Liver (tissue), 9 donors: ENCODE data around the gene NCK2. TPM values are rescaled to one million over a fixed set of nuclear protein-coding genes. Genes with fewer than 3 reads are reported as not detected.

Experiments
- DNase-seq: peaks from one replicate; pipeline ENCODE4 v3.0.0-alpha.2; 2017; ENCODE audit warnings: low spot score
- H3K27ac ChIP-seq, 2 donors: one replicate each; pipeline ENCODE4 v1.7.0; 2013; ENCODE audit warnings: inconsistent platforms in 2 of 2, low read length in 2 of 2, control low read depth in 1 of 2, low read depth in 1 of 2, mild to moderate bottlenecking in 1 of 2
- H3K27me3 ChIP-seq, 4 donors: one replicate each; pipeline versions ENCODE4 v1.6.1 to v1.7.0; 2013; ENCODE audit warnings: low read length in 3 of 4, inconsistent platforms in 1 of 4, mild to moderate bottlenecking in 1 of 4, moderate library complexity in 1 of 4; ENCODE audit not compliant: control insufficient read depth in 4 of 4, insufficient read depth in 4 of 4
- H3K36me3 ChIP-seq, 4 donors: one replicate each; pipeline versions ENCODE4 v1.6.1 to v1.7.0; 2013; ENCODE audit warnings: low read length in 3 of 4, mild to moderate bottlenecking in 3 of 4, low read depth in 1 of 4, moderate library complexity in 1 of 4; ENCODE audit not compliant: control insufficient read depth in 4 of 4, insufficient read depth in 3 of 4
- H3K4me1 ChIP-seq, 4 donors: one replicate each; pipeline versions ENCODE4 v1.6.1 to v1.7.0; 2013; ENCODE audit warnings: low read length in 3 of 4, mild to moderate bottlenecking in 3 of 4, moderate library complexity in 1 of 4; ENCODE audit not compliant: control insufficient read depth in 4 of 4, insufficient read depth in 4 of 4
- H3K4me3 ChIP-seq, 3 donors: one replicate each; pipeline versions ENCODE4 v1.6.1 to v1.7.0; 2013; ENCODE audit warnings: low read length in 3 of 3, control low read depth in 1 of 3, low read depth in 1 of 3, mild to moderate bottlenecking in 1 of 3
- H3K9ac ChIP-seq, 2 donors: one replicate each; pipeline ENCODE4 v1.7.0; 2013; ENCODE audit warnings: low read length in 2 of 2, mild to moderate bottlenecking in 2 of 2, moderate library complexity in 2 of 2, control low read depth in 1 of 2, low read depth in 1 of 2
- H3K9me3 ChIP-seq, 4 donors: one replicate each; pipeline versions ENCODE4 v1.6.1 to v1.7.0; 2013; ENCODE audit warnings: low read length in 3 of 4; ENCODE audit not compliant: control insufficient read depth in 4 of 4
- EGR1 ChIP-seq, 2 donors: IDR thresholded peaks; 2 replicates each; pipeline ENCODE4 v1.6.1; 2016 to 2018; ENCODE audit warnings: antibody characterized with exemption in 2 of 2, low read depth in 2 of 2
- FOXA1 ChIP-seq: IDR thresholded peaks from 2 replicates; pipeline ENCODE4 v1.6.1; 2016; ENCODE audit warnings: antibody characterized with exemption
- FOXA2 ChIP-seq: IDR thresholded peaks from 2 replicates; pipeline ENCODE4 v1.6.1; 2016; ENCODE audit warnings: antibody characterized with exemption
- GABPA ChIP-seq, 2 donors: IDR thresholded peaks in 1 of 2; conservative IDR thresholded peaks in 1 of 2; 2 replicates each; pipeline ENCODE4 v1.6.1; 2016; ENCODE audit warnings: antibody characterized with exemption in 2 of 2, mild to moderate bottlenecking in 1 of 2, moderate library complexity in 1 of 2
- HNF4A ChIP-seq, 2 donors: conservative IDR thresholded peaks; 2 replicates each; pipeline ENCODE4 v1.6.1; 2016; ENCODE audit warnings: antibody characterized with exemption in 2 of 2, mild to moderate bottlenecking in 2 of 2
- HNF4G ChIP-seq: IDR thresholded peaks from 2 replicates; pipeline ENCODE4 v1.6.1; 2016; ENCODE audit warnings: antibody characterized with exemption
- JUND ChIP-seq, 2 donors: IDR thresholded peaks; 2 replicates each; pipeline ENCODE4 v1.6.1; 2016; ENCODE audit warnings: antibody characterized with exemption in 2 of 2
- RAD21 ChIP-seq, 2 donors: IDR thresholded peaks; 2 replicates each; pipeline ENCODE4 v1.6.1; 2016; ENCODE audit warnings: antibody characterized with exemption in 2 of 2, mild to moderate bottlenecking in 2 of 2
- RXRA ChIP-seq, 2 donors: IDR thresholded peaks; 2 replicates each; pipeline ENCODE4 v1.6.1; 2017 to 2018; ENCODE audit warnings: antibody characterized with exemption in 2 of 2, mild to moderate bottlenecking in 1 of 2
- SP1 ChIP-seq: IDR thresholded peaks from 2 replicates; pipeline ENCODE4 v1.6.1; 2018; ENCODE audit warnings: antibody characterized with exemption, mild to moderate bottlenecking
- TAF1 ChIP-seq: conservative IDR thresholded peaks from 2 replicates; pipeline ENCODE4 v1.6.1; 2016; ENCODE audit warnings: antibody characterized with exemption, mild to moderate bottlenecking
- YY1 ChIP-seq: IDR thresholded peaks from 2 replicates; pipeline ENCODE4 v1.6.1; 2016; ENCODE audit warnings: antibody characterized with exemption, mild to moderate bottlenecking
- WGBS: extraction: QIAGEN DNeasy Blood & Tissue Kit; methylation state at CpG from one replicate; pipeline ENCODE4 v1.1.7; 2013; 5-methylcytosine and 5-hydroxymethylcytosine counted together
- polyA plus RNA-seq, 2 donors: library from polyadenylated mRNA; stranded (reverse) in 1 of 2; unstranded in 1 of 2; fragments of 200-250 nt in 1 of 2; fragments of >200 nt in 1 of 2; fragmentation: Nextera tagmentation in 1 of 2; extraction: Ambion mirVana in 1 of 2; gene quantifications; one replicate each; pipeline versions ENCODE4 v1.2.1 to v1.2.3, GENCODE V29; 2013 to 2015
- total RNA-seq, 2 donors: library from RNA; depleted of rRNA; stranded (reverse); fragments of >200 nt; gene quantifications; one replicate each; pipeline ENCODE4 v1.2.3, GENCODE V29; 2014
- TF ChIP-seq, protein P1 (sequence below): IDR thresholded peaks from 2 replicates; pipeline ENCODE4 v1.6.1; 2016; ENCODE audit warnings: antibody characterized with exemption
- TF ChIP-seq, protein P2 (sequence below): IDR thresholded peaks from 2 replicates; pipeline ENCODE4 v1.6.1; 2016; ENCODE audit warnings: antibody characterized with exemption, mild to moderate bottlenecking
- TF ChIP-seq, protein P3 (sequence below): IDR thresholded peaks from 2 replicates; pipeline ENCODE4 v1.6.1; 2016; ENCODE audit warnings: antibody characterized with exemption
- TF ChIP-seq, protein P4 (sequence below): fragments of 150-350 bp; IDR thresholded peaks from 2 replicates; pipeline ENCODE4 v1.5.1; 2017; ENCODE audit warnings: improper control_type of control experiment, low read depth, low read length; ENCODE audit not compliant: missing input control
- donor health status: healthy.
- donor health status: healthy.
- donor health status: healthy.
- donor health status: healthy.
- donor health status: healthy.

Gene NCK2
- total and polyA plus RNA-seq, 4 donors = 3.4 to 15.0 (median 10.7) TPM

DNA sequence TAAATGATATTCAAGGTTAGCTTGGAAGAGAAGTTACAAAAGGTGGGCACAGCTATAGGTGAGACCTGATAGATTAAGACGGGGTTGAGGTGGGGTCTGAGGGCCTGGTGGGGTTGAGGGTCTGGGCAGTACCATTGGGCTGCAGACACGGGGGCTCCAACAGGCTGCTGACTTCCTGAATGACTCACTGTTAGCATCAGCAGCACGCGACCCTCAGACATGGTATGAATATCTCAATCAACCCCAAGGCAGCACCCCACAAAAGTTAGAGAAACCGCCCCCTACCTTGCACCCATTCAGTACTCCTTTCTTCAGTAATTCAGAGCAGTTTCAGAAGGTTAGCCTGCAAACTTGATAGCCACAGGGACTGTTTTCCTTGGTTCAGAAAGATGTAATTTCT lies 10.8 kb upstream of the NCK2 start:
- Histone ChIP-seq H3K4me3 (no peak overlapping the region), H3K9me3 (peaks cover 0 to 5% (median 0%) of the 10 kb centered on the region in 4 donors), H3K27ac (no peak overlapping the region), H3K4me1 (no peaks in the 10 kb centered on the region), H3K27me3 (peaks cover 0 to 3% (median 1%) of the 10 kb centered on the region in 4 donors), H3K36me3 (no peaks in the 10 kb centered on the region), H3K9ac (no peak overlapping the region)
- WGBS = 80% methylated on average over 5 of the region's 5 CpGs
- TF ChIP-seq SP1 = no peak
- no peak for TF ChIP-seq HNF4A (conservative IDR thresholded peaks at IDR 0.05)
- TF ChIP-seq FOXA2 = no peak
- no peak for TF ChIP-seq GABPA (IDR thresholded peaks at IDR 0.05 in 1 of 2, conservative IDR thresholded peaks at IDR 0.05 in 1 of 2)
- TF ChIP-seq FOXA1 = no peak
- no peak for TF ChIP-seq RAD21 (IDR thresholded peaks at IDR 0.05)
- TF ChIP-seq YY1 = no peak
- TF ChIP-seq HNF4G = no peak
- DNase-seq = no peak

DNA sequence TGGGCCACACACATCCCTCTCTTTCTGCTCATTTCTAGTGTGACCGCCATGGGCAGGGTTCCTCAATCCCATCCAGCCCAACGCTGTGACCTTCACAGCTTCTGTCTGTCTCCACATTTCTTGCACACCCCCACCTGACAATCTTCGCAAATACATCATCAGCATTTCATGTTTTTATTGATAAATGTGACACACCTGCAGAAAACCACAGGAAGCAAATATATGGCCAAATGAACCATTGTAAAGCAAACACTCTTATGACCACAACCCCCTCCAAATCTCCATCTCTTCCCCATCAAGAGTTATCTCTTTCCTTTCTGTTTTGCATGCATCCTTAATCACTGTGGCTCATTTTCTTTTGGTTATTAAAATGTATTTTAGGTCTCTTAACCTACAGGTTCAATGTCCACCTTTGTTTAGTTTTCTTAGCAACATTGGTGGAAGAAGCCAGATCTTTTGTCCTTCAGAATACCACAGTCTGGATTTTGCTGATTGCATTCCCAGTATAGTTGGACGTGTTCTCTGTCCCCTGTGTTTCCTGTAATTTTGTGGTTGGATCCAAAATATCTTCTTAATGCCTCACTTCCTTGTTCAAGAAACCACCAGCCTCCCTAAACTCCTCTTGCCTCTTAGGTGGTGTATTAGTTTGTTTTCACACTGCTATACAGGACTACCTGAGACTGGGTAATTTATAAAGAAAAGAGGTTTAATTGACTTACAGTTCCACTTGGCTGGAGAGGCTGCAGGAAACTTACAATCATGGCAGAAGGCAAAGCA lies 9.8 kb upstream of the NCK2 start:
- Histone ChIP-seq H3K9me3 (peaks cover 0 to 5% (median 0%) of the 10 kb centered on the region in 4 donors), H3K4me1 (no peaks in the 10 kb centered on the region), H3K9ac (no peak overlapping the region), H3K27ac (no peak overlapping the region), H3K27me3 (peaks cover 0 to 3% (median 1%) of the 10 kb centered on the region in 4 donors), H3K36me3 (no peaks in the 10 kb centered on the region), H3K4me3 (no peak overlapping the region)
- no peak for DNase-seq
- TF ChIP-seq, protein P1, sequence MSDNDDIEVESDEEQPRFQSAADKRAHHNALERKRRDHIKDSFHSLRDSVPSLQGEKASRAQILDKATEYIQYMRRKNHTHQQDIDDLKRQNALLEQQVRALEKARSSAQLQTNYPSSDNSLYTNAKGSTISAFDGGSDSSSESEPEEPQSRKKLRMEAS = no peak
- TF ChIP-seq, protein P2, sequence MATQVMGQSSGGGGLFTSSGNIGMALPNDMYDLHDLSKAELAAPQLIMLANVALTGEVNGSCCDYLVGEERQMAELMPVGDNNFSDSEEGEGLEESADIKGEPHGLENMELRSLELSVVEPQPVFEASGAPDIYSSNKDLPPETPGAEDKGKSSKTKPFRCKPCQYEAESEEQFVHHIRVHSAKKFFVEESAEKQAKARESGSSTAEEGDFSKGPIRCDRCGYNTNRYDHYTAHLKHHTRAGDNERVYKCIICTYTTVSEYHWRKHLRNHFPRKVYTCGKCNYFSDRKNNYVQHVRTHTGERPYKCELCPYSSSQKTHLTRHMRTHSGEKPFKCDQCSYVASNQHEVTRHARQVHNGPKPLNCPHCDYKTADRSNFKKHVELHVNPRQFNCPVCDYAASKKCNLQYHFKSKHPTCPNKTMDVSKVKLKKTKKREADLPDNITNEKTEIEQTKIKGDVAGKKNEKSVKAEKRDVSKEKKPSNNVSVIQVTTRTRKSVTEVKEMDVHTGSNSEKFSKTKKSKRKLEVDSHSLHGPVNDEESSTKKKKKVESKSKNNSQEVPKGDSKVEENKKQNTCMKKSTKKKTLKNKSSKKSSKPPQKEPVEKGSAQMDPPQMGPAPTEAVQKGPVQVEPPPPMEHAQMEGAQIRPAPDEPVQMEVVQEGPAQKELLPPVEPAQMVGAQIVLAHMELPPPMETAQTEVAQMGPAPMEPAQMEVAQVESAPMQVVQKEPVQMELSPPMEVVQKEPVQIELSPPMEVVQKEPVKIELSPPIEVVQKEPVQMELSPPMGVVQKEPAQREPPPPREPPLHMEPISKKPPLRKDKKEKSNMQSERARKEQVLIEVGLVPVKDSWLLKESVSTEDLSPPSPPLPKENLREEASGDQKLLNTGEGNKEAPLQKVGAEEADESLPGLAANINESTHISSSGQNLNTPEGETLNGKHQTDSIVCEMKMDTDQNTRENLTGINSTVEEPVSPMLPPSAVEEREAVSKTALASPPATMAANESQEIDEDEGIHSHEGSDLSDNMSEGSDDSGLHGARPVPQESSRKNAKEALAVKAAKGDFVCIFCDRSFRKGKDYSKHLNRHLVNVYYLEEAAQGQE = no peak
- TF ChIP-seq JUND (IDR thresholded peaks at IDR 0.05) = no peak
- TF ChIP-seq RAD21 (IDR thresholded peaks at IDR 0.05) = no peak
- WGBS = 79% methylated on average over 4 of the region's 4 CpGs

DNA sequence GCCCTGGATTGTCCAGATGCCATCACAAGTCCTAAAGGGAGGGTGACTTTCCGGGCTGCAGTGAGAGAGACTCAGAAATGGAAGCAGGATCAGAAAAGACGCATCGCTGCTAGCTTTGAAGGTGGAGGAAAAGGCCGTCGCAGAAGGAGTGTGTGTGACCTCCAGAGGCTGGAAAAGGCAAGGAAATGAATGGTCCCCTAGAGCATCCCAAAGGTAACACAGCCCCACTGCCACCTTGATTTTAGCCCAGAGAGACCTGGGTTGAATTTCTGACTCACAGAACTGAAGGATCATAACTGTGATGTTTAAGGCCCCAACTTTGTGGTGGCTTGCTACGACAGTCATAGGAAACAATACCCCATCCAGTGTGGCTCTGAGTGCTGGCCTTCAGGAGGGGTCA lies 8.6 kb upstream of the NCK2 start:
- no peak for DNase-seq
- H3K9ac ChIP-seq = no peak overlapping the region
- peaks cover 0 to 3% (median under 1%) of the 10 kb centered on the region in 4 donors for H3K27me3 ChIP-seq
- no peak overlapping the region for H3K27ac ChIP-seq
- no peaks in the 10 kb centered on the region for H3K4me1 ChIP-seq
- no peaks in the 10 kb centered on the region for H3K9me3 ChIP-seq
- 87% methylated on average over 6 of the region's 6 CpGs for WGBS
- no peaks in the 10 kb centered on the region for H3K36me3 ChIP-seq
- H3K4me3 ChIP-seq = no peak overlapping the region
- TF ChIP-seq, protein P1 = no peak
- TF ChIP-seq HNF4G = no peak
- no peak for TF ChIP-seq EGR1 (IDR thresholded peaks at IDR 0.05; ENCODE audit: low read depth in 2 of 2)
- TF ChIP-seq TAF1 = no peak
- no peak for TF ChIP-seq YY1
- TF ChIP-seq, protein P3, sequence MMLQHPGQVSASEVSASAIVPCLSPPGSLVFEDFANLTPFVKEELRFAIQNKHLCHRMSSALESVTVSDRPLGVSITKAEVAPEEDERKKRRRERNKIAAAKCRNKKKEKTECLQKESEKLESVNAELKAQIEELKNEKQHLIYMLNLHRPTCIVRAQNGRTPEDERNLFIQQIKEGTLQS = no peak
- no peak for TF ChIP-seq FOXA2
- TF ChIP-seq SP1 = no peak
- TF ChIP-seq JUND (IDR thresholded peaks at IDR 0.05) = no peak
- TF ChIP-seq, protein P4, sequence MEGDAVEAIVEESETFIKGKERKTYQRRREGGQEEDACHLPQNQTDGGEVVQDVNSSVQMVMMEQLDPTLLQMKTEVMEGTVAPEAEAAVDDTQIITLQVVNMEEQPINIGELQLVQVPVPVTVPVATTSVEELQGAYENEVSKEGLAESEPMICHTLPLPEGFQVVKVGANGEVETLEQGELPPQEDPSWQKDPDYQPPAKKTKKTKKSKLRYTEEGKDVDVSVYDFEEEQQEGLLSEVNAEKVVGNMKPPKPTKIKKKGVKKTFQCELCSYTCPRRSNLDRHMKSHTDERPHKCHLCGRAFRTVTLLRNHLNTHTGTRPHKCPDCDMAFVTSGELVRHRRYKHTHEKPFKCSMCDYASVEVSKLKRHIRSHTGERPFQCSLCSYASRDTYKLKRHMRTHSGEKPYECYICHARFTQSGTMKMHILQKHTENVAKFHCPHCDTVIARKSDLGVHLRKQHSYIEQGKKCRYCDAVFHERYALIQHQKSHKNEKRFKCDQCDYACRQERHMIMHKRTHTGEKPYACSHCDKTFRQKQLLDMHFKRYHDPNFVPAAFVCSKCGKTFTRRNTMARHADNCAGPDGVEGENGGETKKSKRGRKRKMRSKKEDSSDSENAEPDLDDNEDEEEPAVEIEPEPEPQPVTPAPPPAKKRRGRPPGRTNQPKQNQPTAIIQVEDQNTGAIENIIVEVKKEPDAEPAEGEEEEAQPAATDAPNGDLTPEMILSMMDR = no peak
- TF ChIP-seq RAD21 (IDR thresholded peaks at IDR 0.05) = no peak
- no peak for TF ChIP-seq RXRA (IDR thresholded peaks at IDR 0.05)
- TF ChIP-seq GABPA (IDR thresholded peaks at IDR 0.05 in 1 of 2, conservative IDR thresholded peaks at IDR 0.05 in 1 of 2) = no peak
- TF ChIP-seq, protein P2 = no peak
